ENCODE results near the gene MBOAT1.

- TF ChIP-seq CTCF (conservative IDR thresholded peaks at IDR 0.05 in 1 of 2, IDR thresholded peaks at IDR 0.05 in 1 of 2; ENCODE audit: extremely low read depth in 1 of 2, insufficient read depth in 1 of 2, low read depth in 1 of 2, low read length in 2 of 2) (no peak), EZH2 (IDR thresholded peaks at IDR 0.05; ENCODE audit: borderline replicate concordance, low read length) (no peak)
Observed at GRCh38 chr6:20146291-20146690, 66.0 kb downstream of the MBOAT1 start.
